DOHH2 (cell line): Measurements from ENCODE around the gene SMG6.

Experiments
- H3F3A ChIP-seq: fragments of 200-600 bp; sonication (generic), shearing (Covaris generic); 2 replicates; pipeline ENCODE4 v1.6.0; 2016; ENCODE audit warnings: antibody characterized with exemption, mild to moderate bottlenecking; ENCODE audit not compliant: control insufficient read depth, insufficient read depth
- H3K27ac ChIP-seq: fragments of 200-600 bp; sonication (generic); 2 replicates; pipeline ENCODE4 v1.5.1; 2014; ENCODE audit warnings: low read depth, mild to moderate bottlenecking, low read length, moderate library complexity
- H3K27me3 ChIP-seq: fragments of 200-600 bp; sonication (generic); 2 replicates; pipeline ENCODE4 v1.6.1; 2014; ENCODE audit warnings: mild to moderate bottlenecking, low read length, mixed read lengths; ENCODE audit not compliant: control insufficient read depth
- H3K36me3 ChIP-seq: fragments of 200-600 bp; sonication (generic); 2 replicates; pipeline ENCODE4 v1.6.1; 2014; ENCODE audit warnings: mild to moderate bottlenecking, low read length, moderate library complexity, mixed read lengths; ENCODE audit not compliant: control insufficient read depth
- H3K4me1 ChIP-seq: fragments of 200-600 bp; sonication (generic); 2 replicates; pipeline ENCODE4 v1.6.1; 2014; ENCODE audit warnings: mild to moderate bottlenecking, low read length, mixed read lengths; ENCODE audit not compliant: control insufficient read depth
- H3K4me2 ChIP-seq: fragments of 200-600 bp; sonication (generic); 2 replicates; pipeline ENCODE4 v1.6.0; 2014; ENCODE audit warnings: mild to moderate bottlenecking, low read length, moderate library complexity
- H3K4me3 ChIP-seq: fragments of 200-600 bp; sonication (generic); 2 replicates; pipeline ENCODE4 v1.5.1; 2014; ENCODE audit warnings: mild to moderate bottlenecking, low read length, mixed read lengths
- H3K79me2 ChIP-seq: fragments of 200-600 bp; sonication (generic); 2 replicates; pipeline ENCODE4 v1.6.1; 2014; ENCODE audit warnings: mild to moderate bottlenecking, low read length, mixed read lengths; ENCODE audit not compliant: control insufficient read depth
- H3K9me2 ChIP-seq: fragments of 200-600 bp; sonication (generic); replicated peaks from 2 replicates; pipeline ENCODE4 v1.6.1; 2014; ENCODE audit warnings: mild to moderate bottlenecking, low read length, mixed read lengths; ENCODE audit not compliant: control insufficient read depth
- H3K9me3 ChIP-seq: fragments of 200-600 bp; sonication (generic); 2 replicates; pipeline ENCODE4 v1.6.1; 2014; ENCODE audit warnings: antibody characterized with exemption, low read length, mixed read lengths; ENCODE audit not compliant: control insufficient read depth, insufficient read depth
- H4K20me1 ChIP-seq: fragments of 200-600 bp; sonication (generic); 2 replicates; pipeline ENCODE4 v1.6.0; 2014; ENCODE audit warnings: low read depth, mild to moderate bottlenecking, antibody characterized with exemption, low read length, moderate library complexity; ENCODE audit not compliant: control insufficient read depth, insufficient read depth
- CTCF ChIP-seq: fragments of 200-600 bp; sonication (generic); IDR thresholded peaks from one replicate; pipeline ENCODE4 v1.5.1; 2014; ENCODE audit warnings: antibody characterized with exemption, mild to moderate bottlenecking, low read depth, low read length; ENCODE audit not compliant: poor library complexity, severe bottlenecking
- EZH2phosphoT487 ChIP-seq: fragments of 200-600 bp; sonication (generic); IDR thresholded peaks from 2 replicates; pipeline ENCODE4 v1.6.1; 2017; ENCODE audit warnings: borderline replicate concordance, mild to moderate bottlenecking, antibody characterized with exemption, low read length, moderate library complexity, mixed read lengths

SMG6 gene

GRCh38 chr17:2018716-2019510 is 284.7 kb downstream of the SMG6 start:
- Histone ChIP-seq H3K27ac (no peak overlapping the region), H3K9me3 (no peaks in the 10 kb centered on the region), H3F3A (no peaks in the 10 kb centered on the region), H3K79me2 (no peaks in the 10 kb centered on the region), H3K4me3 (no peak overlapping the region), H3K9me2 (no peaks in the 10 kb centered on the region), H4K20me1 (no peaks in the 10 kb centered on the region; the same call in 1 of the 2 replicates), H3K27me3 (peaks cover 54% of the 10 kb centered on the region), H3K4me2 (no peak overlapping the region), H3K36me3 (no peaks in the 10 kb centered on the region), H3K4me1 (peaks cover 5% of the 10 kb centered on the region)
- TF ChIP-seq CTCF (no peak), EZH2phosphoT487 (no peak)

DNA sequence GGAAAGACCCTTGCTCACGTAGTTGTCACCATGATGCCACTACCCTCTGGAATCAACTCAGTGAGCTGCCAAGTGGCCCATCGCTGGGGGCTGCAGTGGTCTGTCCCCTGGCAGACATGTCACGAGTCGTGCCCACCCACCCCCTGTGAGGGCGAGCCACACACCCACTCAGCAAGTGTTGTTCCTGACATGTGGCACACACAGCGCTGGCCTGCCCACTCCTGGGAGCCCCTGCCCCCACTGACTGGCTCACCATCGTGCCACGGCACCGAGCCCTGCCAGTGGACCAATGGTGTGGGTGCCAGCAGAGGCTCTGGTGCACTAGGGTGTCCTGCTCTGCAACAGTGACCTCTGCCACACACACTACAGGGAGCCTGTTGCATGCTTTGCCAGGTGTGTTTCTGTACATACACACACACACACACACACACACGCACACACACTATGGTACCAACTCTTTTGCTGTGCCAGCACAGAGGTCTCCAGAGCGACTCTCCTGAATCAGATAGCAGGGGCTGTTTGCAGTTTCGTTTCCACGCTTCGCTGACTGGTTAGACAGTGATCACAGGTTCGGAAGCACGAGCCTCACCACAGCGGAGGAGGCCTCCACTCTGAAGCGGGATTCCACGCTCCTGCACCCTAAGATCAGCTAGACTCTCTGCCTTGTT is 286.2 kb downstream of the SMG6 start:
- H3K27me3 ChIP-seq = peaks cover 44% of the 10 kb centered on the region

DNA sequence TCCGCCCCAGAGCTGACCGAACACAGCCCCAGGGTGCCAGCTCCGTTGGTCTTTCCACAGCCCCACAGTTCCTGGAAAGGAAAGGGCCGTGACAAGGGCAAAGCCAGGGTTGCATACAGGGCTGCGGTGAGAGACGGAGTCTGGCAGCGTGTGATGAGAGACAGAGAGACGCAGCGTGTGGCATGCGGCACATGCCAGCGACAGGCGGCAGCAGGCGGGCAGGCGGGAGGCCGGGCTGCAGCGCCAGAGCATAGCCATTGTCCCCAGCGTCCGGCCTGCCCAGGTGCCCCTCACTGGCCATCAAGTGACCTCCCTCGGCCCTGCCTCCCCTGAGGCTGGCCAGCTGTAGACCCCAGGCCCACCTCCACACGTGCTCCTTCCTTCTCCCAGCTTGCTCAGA is 287.1 kb downstream of the SMG6 start:
- H3K9me2 ChIP-seq = no peaks in the 10 kb centered on the region
- H3K4me1 ChIP-seq = peaks cover 5% of the 10 kb centered on the region
- H4K20me1 ChIP-seq = no peaks in the 10 kb centered on the region; the same call in 1 of the 2 replicates
- H3F3A ChIP-seq = no peaks in the 10 kb centered on the region
- H3K4me2 ChIP-seq = no peak overlapping the region
- H3K27me3 ChIP-seq = peaks cover 47% of the 10 kb centered on the region
- H3K27ac ChIP-seq = no peak overlapping the region
- no peaks in the 10 kb centered on the region for H3K79me2 ChIP-seq
- TF ChIP-seq CTCF (no peak), EZH2phosphoT487 (no peak)
- H3K9me3 ChIP-seq = no peaks in the 10 kb centered on the region
- H3K36me3 ChIP-seq = no peaks in the 10 kb centered on the region
- H3K4me3 ChIP-seq = no peak overlapping the region

More for the DNA sequence above, 286.2 kb downstream of the SMG6 start:
- Histone ChIP-seq H3K79me2 (no peaks in the 10 kb centered on the region), H3K27ac (no peak overlapping the region), H3K4me1 (peaks cover 5% of the 10 kb centered on the region), H3K4me3 (no peak overlapping the region), H4K20me1 (no peaks in the 10 kb centered on the region; the same call in 1 of the 2 replicates), H3K9me3 (no peaks in the 10 kb centered on the region), H3K9me2 (no peaks in the 10 kb centered on the region), H3F3A (no peaks in the 10 kb centered on the region), H3K4me2 (no peak overlapping the region), H3K36me3 (no peaks in the 10 kb centered on the region)
- no peak for TF ChIP-seq EZH2phosphoT487
- no peak for TF ChIP-seq CTCF
